Dermis blood vessel endothelial cell (primary cell): Measurements from ENCODE around the gene NOVA1. TPM values are rescaled to one million over a fixed set of nuclear protein-coding genes. Genes with fewer than 3 reads are reported as not detected.

Experiments
- DNase-seq: peaks from one replicate; pipeline ENCODE4 v3.0.0; 2010
- total RNA-seq: library from RNA; depleted of rRNA; stranded (reverse); fragments of >200 nt; gene quantifications from 2 replicates; pipeline ENCODE4 v1.2.3, GENCODE V29; 2014

Gene NOVA1
- total RNA-seq, 1 donor from 2014 or later, result under 0.01 TPM

DNA sequence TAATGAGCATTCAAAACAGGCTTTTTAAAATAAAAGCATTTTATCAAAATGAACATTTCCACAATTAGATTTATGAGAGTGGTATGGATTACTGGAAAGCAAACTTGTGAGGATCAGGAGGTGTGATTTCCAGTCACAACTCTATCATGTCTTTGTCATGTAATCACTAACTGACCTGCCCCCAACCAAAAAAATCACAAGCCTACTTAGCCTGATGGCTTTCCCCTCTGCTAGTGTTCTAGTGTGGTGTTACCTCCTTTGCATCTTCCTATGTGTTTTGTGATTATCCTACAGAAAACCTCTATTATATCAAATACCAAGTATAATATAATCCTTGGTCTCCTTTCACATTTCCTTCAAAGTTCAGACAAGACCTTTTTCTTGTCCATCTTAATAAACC is 168.6 kb downstream of the NOVA1 start:
- no peak for DNase-seq

DNA sequence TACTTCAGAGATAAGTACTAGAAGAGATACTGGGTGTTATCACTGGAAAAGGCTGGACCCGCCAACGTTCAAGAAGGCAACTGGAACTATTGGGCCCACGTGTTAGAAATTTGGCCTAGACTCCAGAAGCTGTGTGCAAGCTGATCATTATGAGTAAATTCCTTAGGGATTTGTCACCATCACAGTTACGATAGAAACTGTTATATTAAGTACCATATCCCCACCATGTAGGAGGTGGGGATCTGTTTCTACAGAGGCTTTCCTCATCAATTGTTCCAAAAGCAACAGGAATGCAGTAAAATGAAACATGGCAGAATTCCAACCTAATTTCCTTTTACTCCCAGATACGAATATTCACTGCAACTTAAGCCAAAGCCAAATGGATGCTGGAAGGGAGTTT is 170.7 kb downstream of the NOVA1 start:
- no peak for DNase-seq

DNA sequence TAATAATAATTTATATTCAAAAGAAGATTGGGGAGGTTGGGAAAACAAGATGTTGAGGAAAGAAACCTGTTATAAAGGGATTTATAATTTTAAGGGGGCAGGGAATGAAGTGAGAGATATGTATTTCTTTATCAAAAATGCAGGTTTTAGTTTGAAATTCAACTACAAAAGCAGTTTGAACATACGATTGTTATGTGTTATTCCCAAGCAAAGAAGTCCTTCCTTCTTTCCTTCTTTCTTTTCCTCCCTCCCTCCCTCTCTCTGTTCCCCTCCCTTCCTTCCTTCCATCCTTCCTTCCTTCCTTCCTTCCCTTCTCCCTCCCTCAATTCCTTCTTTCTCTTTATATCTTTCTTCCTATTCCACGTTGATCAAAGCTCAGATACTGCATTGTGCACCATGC is 173.3 kb downstream of the NOVA1 start:
- DNase-seq, result no peak

DNA sequence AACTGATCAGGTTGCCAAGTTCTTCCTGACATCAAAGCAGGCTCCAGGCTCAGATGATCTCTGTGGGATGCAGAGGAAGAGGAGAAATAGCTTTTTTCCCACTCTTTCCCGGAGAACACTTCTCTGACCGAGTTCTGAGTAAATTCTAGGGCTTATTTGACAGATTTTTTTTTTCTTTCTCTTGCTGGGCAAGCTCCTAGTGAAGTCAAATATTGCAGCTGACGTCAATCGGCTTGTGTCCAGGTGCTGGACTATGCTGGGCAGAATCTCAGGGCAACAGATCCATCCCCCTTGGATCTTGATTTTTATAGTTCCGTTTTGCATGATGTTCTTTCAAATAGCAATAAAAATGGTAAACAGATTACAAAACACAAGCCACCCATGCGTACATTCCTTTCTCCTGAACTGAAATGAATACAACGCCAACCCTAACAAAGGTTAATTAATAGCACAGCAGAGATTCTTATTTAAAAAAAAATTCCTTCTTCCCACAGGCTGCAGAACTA is 182.2 kb downstream of the NOVA1 start:
- DNase-seq, result no peak

DNA sequence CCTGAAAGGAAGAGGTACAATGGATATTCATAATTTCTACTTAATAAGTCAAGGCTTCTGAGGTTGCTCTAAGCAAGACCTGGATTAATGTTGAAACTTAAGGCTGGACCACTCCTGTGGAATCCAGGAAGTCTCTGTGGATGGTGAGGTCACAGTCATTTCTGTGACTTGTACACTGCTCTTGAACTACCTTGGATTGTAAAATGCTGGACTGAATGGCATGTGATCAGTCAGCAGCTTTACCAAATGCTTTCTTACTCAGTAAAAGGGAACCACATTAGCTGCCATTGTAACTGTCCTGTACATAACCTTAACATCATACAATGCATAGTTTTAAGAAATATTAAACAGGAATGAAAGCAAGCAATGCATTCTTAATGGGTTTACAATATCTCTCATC is 182.9 kb downstream of the NOVA1 start:
- no peak for DNase-seq

DNA sequence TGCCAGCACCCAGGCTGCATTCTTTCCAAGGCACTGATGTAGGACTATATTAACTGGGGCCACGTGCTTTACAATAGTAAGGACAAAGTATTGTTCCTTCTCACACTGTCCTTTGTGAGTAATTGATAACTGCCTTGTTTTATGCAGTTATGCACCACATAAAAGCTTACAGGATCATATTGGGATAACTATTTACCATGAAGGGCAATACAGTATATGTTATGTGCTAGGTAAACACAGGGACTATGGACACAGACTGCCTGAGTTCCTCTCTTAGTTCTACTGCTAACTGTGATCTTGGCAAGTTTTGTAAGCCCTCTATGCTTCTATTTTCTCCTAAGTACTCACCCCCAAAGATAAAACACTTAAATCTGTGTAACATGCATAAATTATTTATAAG is 183.7 kb downstream of the NOVA1 start:
- DNase-seq, result no peak

DNA sequence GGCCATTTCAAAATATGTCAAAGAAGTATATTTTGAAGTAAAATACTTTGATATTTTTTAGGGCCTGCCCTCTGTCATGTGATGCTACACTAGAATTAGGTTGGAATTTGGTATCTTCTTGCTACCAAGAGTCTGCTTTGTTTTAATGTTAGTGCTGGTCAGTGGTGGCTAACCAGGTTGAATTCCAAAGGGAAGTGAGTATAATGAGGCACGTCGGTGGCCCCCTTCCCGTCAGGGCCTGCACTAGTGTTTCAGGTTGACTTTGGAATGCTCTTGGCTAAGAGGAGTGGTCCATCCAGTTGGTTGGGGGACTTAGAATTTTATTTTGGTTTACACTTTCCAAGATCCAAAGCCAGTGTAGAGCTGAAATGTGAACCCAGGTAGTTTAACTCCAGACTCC is 185.4 kb downstream of the NOVA1 start:
- DNase-seq, result no peak

DNA sequence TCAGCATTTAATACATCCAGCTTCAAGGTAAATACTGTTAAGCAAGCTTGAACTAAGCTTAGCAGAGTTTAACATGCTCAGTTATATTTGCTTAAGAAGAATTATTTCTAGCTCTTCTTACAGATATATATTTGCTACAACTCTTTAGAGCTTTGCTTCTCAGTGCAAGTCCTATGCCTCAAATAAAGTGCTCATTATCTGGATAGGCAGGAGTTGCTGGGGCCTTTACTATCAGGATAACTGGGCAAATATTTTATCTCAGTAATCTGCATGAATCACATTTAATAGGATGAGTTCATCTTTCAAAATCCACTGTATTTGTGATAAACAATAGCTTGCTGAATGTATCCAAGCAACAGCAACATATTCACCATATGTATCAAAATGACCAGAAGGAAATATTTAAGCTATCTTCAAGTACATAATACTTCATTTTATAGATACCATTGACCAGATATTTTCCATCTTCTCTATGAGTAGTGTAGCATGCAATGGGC is 187.6 kb downstream of the NOVA1 start:
- no peak for DNase-seq

DNA sequence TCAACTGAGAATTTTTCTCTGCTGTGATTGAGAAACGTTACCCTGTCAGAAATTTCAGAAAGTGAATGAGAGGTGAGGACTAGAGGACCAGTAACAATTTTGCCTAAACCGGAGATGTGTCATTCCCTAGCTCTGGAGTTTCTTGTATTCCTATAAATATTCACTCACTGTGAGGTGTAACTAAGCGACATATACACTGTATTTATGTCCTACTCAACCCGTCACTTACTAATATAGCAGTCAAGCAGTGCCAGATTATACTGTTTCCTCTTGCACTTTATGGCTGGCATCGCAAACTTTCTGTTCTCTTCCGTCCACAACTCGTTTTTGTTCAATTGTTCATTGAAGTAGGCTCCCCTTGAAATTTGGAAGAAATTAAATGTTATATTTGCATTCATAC is 192.9 kb downstream of the NOVA1 start:
- no peak for DNase-seq

DNA sequence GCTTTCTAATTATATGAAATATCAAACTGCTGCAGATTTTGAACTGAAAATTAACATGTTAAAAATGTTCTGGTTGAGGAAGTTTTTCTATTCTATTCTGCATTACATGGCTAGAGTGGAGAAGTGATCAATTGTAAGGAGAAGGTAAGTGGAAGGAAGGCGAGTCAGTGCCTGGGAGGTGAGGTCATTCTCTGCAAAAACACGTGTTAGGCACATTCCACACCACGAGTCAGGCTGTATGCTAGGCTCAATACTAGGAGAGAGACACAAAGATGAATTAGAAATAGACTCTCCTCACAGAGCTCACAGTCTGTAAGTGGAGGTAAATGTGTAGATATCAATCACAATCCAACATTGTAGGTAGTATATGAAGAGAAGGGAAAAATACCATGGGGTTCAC is 194.1 kb downstream of the NOVA1 start:
- DNase-seq, result no peak

DNA sequence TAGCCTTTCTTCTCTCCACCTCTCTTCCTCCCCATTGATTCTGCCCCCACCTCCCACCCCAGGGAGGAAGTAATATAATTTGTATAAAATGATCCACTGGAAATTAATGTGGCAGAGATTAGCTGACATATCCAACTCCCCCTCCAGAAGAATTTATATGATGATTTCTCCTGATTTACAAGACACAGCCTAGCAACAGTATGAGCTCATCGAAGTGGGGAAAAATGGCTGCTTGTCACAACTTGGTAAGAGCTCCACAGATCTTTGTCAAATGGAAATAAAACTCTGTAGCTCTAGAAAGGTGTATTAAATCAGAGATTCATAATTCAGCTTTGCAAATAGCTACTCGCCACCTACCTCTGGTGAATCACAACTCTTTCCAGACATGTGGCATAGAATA is 195.7 kb downstream of the NOVA1 start:
- DNase-seq, result no peak

DNA sequence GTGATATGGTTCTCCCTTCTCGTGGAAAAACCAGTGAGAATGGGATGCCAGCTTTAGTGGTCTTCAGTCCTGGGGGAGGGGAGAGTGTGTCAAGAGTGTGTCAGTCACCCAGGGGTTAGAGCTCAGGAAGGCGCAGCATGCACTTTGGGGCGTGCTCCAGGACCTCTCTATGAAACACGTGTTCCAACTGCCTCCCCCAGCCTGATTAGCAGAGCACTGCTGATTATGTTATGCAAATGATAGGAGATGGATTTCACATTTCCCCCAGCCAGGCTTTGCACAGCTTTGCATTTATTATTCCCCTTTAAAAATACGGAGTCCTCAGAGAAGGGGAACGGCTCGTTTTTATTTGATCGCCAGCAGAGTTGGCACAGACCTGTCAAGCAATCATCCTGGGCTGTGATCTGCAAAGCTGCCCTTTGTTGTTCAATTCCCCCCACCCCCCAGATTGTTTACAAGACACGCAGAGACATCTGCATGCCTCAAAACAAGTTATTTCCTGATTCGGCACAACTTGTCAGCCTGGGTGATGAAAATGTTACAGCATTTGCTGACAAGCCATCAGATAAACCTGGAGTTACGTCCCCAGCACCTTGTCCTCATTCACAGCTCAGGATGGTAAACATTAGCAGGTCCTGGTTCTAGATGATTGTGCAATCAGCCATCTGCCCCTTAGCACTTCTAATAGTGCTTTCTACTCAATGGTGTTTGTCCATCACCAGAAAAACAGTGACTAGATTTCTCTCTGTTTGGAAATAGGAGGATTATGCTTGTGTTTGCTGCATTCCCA is 196.5 kb downstream of the NOVA1 start:
- no peak for DNase-seq

DNA sequence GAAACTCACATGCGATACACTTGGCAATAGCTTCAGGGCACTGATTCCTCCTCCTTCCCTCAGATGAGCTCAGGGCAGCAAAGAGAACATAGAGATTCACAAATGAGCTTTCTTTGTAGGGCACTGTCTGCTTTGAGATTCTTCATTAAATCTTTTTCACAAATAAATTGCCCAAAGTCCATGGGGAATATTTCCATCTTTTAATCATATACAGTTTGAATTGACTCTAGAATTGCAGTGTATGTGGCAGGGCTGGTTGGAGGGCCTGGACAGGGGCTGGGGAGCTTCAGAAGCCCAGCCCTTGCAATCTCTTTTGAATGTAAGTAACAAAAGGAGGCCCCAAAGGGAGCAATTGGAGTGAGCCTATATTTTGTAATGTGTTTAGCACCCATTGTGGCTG is 197.5 kb downstream of the NOVA1 start:
- no peak for DNase-seq

DNA sequence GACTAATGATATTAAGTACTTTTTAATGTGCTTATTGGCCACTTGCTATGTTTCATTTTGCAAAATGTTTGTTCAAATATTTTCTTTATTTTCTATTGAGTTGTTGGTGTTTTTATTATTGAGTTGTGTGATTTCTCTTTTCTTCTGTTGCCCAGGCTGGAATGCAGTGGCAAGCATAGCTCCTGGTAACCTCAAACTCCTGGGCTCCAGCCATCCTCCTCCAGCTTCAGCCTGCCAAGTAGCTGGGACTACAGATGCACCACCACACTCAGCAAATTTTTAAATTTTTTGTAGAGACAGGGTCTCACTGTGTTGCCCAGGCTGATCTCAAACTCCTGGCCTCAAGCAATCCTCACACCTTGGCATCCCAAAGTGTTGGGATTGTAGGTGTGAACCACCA is 199.2 kb downstream of the NOVA1 start:
- DNase-seq, result no peak
